ENCODE results near the gene IL17F. TPM values are rescaled to one million over a fixed set of nuclear protein-coding genes. Genes with fewer than 3 reads are reported as not detected.

IL17F gene
- total RNA-seq, 1 donor from 2014 or later: not detected

DNA sequence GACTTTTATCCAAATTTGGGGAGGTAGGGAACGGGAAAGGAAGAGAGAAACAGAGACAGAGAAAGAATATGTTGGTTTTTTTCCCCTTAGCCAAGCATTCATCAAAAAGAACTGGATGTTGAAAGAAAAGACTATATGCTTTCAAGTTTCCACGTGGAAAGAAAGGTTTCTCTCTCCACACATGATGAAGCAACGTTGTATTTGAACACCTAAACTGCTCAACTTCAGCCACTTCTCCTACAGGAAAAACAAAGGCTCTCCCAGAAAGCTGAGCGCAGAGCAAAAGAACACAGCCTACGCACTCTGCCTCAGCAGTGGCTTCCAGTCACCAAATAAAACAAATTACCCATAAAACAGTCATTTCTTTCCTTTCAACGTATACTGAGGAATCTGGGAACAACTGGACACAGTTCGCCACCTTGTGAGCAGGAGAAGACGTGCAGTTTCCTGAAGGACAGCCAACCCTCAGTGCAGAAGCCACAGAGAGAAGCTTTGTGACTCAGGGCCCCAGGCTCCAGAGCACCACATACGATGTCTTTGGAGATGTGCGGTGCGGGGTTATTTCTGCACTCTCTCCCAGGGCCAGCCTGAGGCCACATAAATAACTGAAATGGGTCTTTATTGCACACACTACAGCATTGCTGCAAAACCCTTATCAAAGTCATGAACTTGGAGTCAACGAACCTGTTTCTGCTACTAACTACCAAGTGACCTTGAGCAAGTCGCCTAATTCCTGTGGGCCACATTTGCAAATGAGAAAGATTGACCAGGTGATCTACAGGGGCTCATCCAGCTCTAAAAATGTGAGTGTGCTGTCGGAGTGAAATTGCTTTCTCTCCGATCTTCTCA is 10.1 kb downstream of the IL17F start:
- no peaks in the 10 kb centered on the region for H3K79me2 ChIP-seq (ENCODE audit: insufficient read depth, low read length)
- Mint-ChIP-seq H3K27me3 (ENCODE audit: low read depth, unreplicated experiment) (peaks cover 11% of the 10 kb centered on the region), H3K9me3 (ENCODE audit: unreplicated experiment) (no peaks in the 10 kb centered on the region), H3K27ac (ENCODE audit: unreplicated experiment) (no peak overlapping the region), H3K36me3 (ENCODE audit: low read depth, unreplicated experiment) (no peaks in the 10 kb centered on the region), H3K4me1 (ENCODE audit: low read depth, unreplicated experiment) (peaks cover 2% of the 10 kb centered on the region), H3K4me3 (ENCODE audit: unreplicated experiment) (no peak overlapping the region)
- no peak overlapping the region for H3K9ac ChIP-seq (ENCODE audit: low read length)
- TF ChIP-seq, protein P1, sequence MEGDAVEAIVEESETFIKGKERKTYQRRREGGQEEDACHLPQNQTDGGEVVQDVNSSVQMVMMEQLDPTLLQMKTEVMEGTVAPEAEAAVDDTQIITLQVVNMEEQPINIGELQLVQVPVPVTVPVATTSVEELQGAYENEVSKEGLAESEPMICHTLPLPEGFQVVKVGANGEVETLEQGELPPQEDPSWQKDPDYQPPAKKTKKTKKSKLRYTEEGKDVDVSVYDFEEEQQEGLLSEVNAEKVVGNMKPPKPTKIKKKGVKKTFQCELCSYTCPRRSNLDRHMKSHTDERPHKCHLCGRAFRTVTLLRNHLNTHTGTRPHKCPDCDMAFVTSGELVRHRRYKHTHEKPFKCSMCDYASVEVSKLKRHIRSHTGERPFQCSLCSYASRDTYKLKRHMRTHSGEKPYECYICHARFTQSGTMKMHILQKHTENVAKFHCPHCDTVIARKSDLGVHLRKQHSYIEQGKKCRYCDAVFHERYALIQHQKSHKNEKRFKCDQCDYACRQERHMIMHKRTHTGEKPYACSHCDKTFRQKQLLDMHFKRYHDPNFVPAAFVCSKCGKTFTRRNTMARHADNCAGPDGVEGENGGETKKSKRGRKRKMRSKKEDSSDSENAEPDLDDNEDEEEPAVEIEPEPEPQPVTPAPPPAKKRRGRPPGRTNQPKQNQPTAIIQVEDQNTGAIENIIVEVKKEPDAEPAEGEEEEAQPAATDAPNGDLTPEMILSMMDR (IDR thresholded peaks at IDR 0.05; ENCODE audit: insufficient read depth, low read depth, low read length): peak; percentile 39
- no peak for TF ChIP-seq EZH2 (IDR thresholded peaks at IDR 0.05; ENCODE audit: insufficient read depth, low read length)
- H3K4me2 ChIP-seq (ENCODE audit: low read length): peak overlapping the region; percentile 46
- DNase-seq (ENCODE audit: low read depth): peak; percentile 40
- no peaks in the 10 kb centered on the region for H4K20me1 ChIP-seq (ENCODE audit: insufficient read depth, low read length)
- FAIRE-seq: no peak
- no peaks in the 10 kb centered on the region for H3K36me3 ChIP-seq (ENCODE audit: insufficient read depth, low read length)
- H3K27me3 ChIP-seq (ENCODE audit: insufficient read depth, low read length): peaks cover 11% of the 10 kb centered on the region
- no peaks in the 10 kb centered on the region for H3K4me1 ChIP-seq (ENCODE audit: insufficient read depth, low read length)
- H3K9me3 ChIP-seq (ENCODE audit: insufficient read depth, low read depth, low read length): no peaks in the 10 kb centered on the region
- H2AFZ ChIP-seq (ENCODE audit: low read depth, low read length): peak overlapping the region; percentile 40
- H3K27ac ChIP-seq (ENCODE audit: low read depth, low read length): no peak overlapping the region
- no peak overlapping the region for H3K4me3 ChIP-seq (ENCODE audit: insufficient read depth, low read depth, low read length)

DNA sequence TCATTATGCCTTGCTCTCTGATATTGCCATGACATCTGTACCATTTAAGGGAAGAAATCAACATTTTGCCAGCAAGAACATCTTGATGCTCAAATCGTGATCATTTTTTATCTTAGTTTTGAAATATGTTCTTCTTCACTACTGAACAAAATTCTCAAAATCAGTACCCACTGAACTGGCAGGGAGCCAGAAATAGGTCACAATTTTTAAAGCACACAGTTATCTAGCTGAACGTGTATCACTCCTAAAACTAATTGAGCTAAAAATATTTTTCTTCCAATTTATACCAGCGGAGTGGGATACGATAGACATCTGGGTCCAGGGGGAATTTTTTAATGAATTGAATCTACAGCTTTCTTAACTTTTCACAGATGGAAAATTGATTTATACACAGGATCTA is 11.3 kb downstream of the IL17F start:
- no peaks in the 10 kb centered on the region for H3K9me3 ChIP-seq (ENCODE audit: insufficient read depth, low read depth, low read length)
- no peak overlapping the region for H2AFZ ChIP-seq (ENCODE audit: low read depth, low read length)
- no peak overlapping the region for H3K4me3 Mint-ChIP-seq (ENCODE audit: unreplicated experiment)
- H3K4me1 Mint-ChIP-seq (ENCODE audit: low read depth, unreplicated experiment): peaks cover 2% of the 10 kb centered on the region
- no peaks in the 10 kb centered on the region for H3K4me1 ChIP-seq (ENCODE audit: insufficient read depth, low read length)
- no peak overlapping the region for H3K4me3 ChIP-seq (ENCODE audit: insufficient read depth, low read depth, low read length)
- no peak for DNase-seq (ENCODE audit: low read depth)
- no peaks in the 10 kb centered on the region for H4K20me1 ChIP-seq (ENCODE audit: insufficient read depth, low read length)
- no peaks in the 10 kb centered on the region for H3K79me2 ChIP-seq (ENCODE audit: insufficient read depth, low read length)
- H3K27ac Mint-ChIP-seq (ENCODE audit: unreplicated experiment): no peak overlapping the region
- no peak for FAIRE-seq
- H3K9me3 Mint-ChIP-seq (ENCODE audit: unreplicated experiment): no peaks in the 10 kb centered on the region
- peaks cover 9% of the 10 kb centered on the region for H3K27me3 ChIP-seq (ENCODE audit: insufficient read depth, low read length)
- H3K9ac ChIP-seq (ENCODE audit: low read length): no peak overlapping the region
- H3K36me3 Mint-ChIP-seq (ENCODE audit: low read depth, unreplicated experiment): no peaks in the 10 kb centered on the region
- H3K36me3 ChIP-seq (ENCODE audit: insufficient read depth, low read length): no peaks in the 10 kb centered on the region
- no peak overlapping the region for H3K27ac ChIP-seq (ENCODE audit: low read depth, low read length)
- TF ChIP-seq, protein P1 (IDR thresholded peaks at IDR 0.05; ENCODE audit: insufficient read depth, low read depth, low read length): no peak
- no peak for TF ChIP-seq EZH2 (IDR thresholded peaks at IDR 0.05; ENCODE audit: insufficient read depth, low read length)
- peaks cover 7% of the 10 kb centered on the region for H3K27me3 Mint-ChIP-seq (ENCODE audit: low read depth, unreplicated experiment)
- no peak overlapping the region for H3K4me2 ChIP-seq (ENCODE audit: low read length)

Measured in astrocyte (in vitro differentiated cells and primary cell).